T-helper 17 cell (primary cell): Measurements from ENCODE around the gene TNFAIP1. TPM values are rescaled to one million over a fixed set of nuclear protein-coding genes. Genes with fewer than 3 reads are reported as not detected.

Experiments used
- ATAC-seq: fragments of 150-1000 bp; cut with Tn5 transposase; 2 replicates; pipeline ENCODE4 v1.10.0; 2021; ENCODE audit warnings: mild to moderate bottlenecking, moderate library complexity
- DNase-seq, 3 donors: peaks; one replicate each; pipeline versions ENCODE4 v3.0.0 to v3.0.0-alpha.2; 2020 to 2021
- H3K9me3 ChIP-seq: one replicate; pipeline ENCODE4 v1.7.0; 2013; ENCODE audit warnings: low read length, mild to moderate bottlenecking; ENCODE audit not compliant: control insufficient read depth, poor library complexity, severe bottlenecking
- H3K27ac Mint-ChIP-seq: one replicate; pipeline ENCODE4 v1.8.0; 2022; ENCODE audit warnings: mild to moderate bottlenecking, moderate library complexity, mixed read lengths
- H3K27me3 Mint-ChIP-seq: one replicate; pipeline ENCODE4 v1.8.0; 2022; ENCODE audit warnings: mixed read lengths
- H3K36me3 Mint-ChIP-seq: one replicate; pipeline ENCODE4 v1.8.0; 2022; ENCODE audit warnings: low read depth, mixed read lengths
- H3K4me1 Mint-ChIP-seq: one replicate; pipeline ENCODE4 v1.8.0; 2022; ENCODE audit warnings: mild to moderate bottlenecking, mixed read lengths
- H3K4me3 Mint-ChIP-seq: one replicate; pipeline ENCODE4 v1.8.0; 2022; ENCODE audit warnings: mild to moderate bottlenecking, moderate library complexity, mixed read lengths
- total RNA-seq, 4 donors: library from RNA in 2 of 4; stranded (reverse) in 2 of 4; gene quantifications; one replicate each; pipeline ENCODE4 v1.2.3 and lab custom pipeline; 2022 to 2026

TNFAIP1 gene
- total RNA-seq, 2 donors from 2014 or later: 8.8 to 14.0 TPM

- Mint-ChIP-seq H3K36me3 (no peaks in the 10 kb centered on the region), H3K27ac (peak overlapping the region; percentile 77), H3K27me3 (peaks cover 6% of the 10 kb centered on the region), H3K4me3 (peak overlapping the region; percentile 90), H3K4me1 (peaks cover 19% of the 10 kb centered on the region)
- ATAC-seq (no peak), DNase-seq (no peak)
- H3K9me3 ChIP-seq: no peaks in the 10 kb centered on the region
Observed at GRCh38 chr17:28317099-28317965, 18.2 kb upstream of the TNFAIP1 start.

GRCh38 chr17:28317966-28318758 is 17.4 kb upstream of the TNFAIP1 start:
- Mint-ChIP-seq H3K36me3 (no peaks in the 10 kb centered on the region), H3K4me3 (peak overlapping the region; percentile 90), H3K27ac (peak overlapping the region; percentile 77), H3K27me3 (peaks cover 6% of the 10 kb centered on the region), H3K4me1 (peaks cover 19% of the 10 kb centered on the region)
- no peak for DNase-seq
- H3K9me3 ChIP-seq: no peaks in the 10 kb centered on the region
- no peak for ATAC-seq

GRCh38 chr17:28318759-28319597 is 16.6 kb upstream of the TNFAIP1 start, which contains the start of gene TMEM97:
TMEM97 (plus strand) TSS chr17:28319200; CDS start chr17:28319240, 40 bp downstream.
- H3K27ac Mint-ChIP-seq: peak within 1 kb of the TSS; percentile 77
- DNase-seq (peak; percentile 88 to 90 (median 88)), ATAC-seq (peak; percentile 99)
- H3K4me3 Mint-ChIP-seq: peak within 1 kb of the TSS; percentile 90
- H3K9me3 ChIP-seq: no peaks in the 10 kb centered on the region
- peaks cover 19% of the 10 kb centered on the region for H3K4me1 Mint-ChIP-seq
- H3K27me3 Mint-ChIP-seq: peaks cover 6% of the 10 kb centered on the region
- H3K36me3 Mint-ChIP-seq: no peaks in the 10 kb centered on the region

DNA sequence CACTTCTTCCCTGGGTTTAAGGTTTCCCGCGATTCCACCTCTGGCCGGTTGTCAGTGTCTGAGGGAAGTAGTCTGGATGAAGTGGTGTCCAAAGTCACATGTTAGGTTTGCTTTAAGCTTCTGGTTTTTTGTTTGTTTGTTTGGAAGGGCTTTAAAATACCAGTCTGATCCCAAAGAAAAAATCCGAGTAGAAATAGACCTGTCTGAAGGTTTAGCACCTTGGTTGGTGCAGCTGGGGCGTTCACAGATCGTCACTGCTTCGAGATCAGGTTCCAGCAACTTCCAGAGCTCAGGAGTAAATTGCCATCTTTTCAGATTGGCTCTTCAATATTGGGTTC is 16.0 kb upstream of the TNFAIP1 start:
- no peaks in the 10 kb centered on the region for H3K9me3 ChIP-seq
- ATAC-seq (no peak), DNase-seq (no peak)
- no peaks in the 10 kb centered on the region for H3K36me3 Mint-ChIP-seq
- peak overlapping the region; percentile 90 for H3K4me3 Mint-ChIP-seq
- H3K27me3 Mint-ChIP-seq: peaks cover 6% of the 10 kb centered on the region
- peak overlapping the region; percentile 77 for H3K27ac Mint-ChIP-seq
- peaks cover 19% of the 10 kb centered on the region for H3K4me1 Mint-ChIP-seq

GRCh38 chr17:28320215-28321061 is 15.1 kb upstream of the TNFAIP1 start:
- H3K9me3 ChIP-seq: no peaks in the 10 kb centered on the region
- peaks cover 6% of the 10 kb centered on the region for H3K27me3 Mint-ChIP-seq
- H3K4me3 Mint-ChIP-seq: peak overlapping the region; percentile 90
- H3K4me1 Mint-ChIP-seq: peaks cover 19% of the 10 kb centered on the region
- DNase-seq: no peak
- peak overlapping the region; percentile 77 for H3K27ac Mint-ChIP-seq
- no peaks in the 10 kb centered on the region for H3K36me3 Mint-ChIP-seq
- ATAC-seq: no peak

- H3K4me3 Mint-ChIP-seq: no peak overlapping the region
- DNase-seq (no peak), ATAC-seq (no peak)
- H3K27ac Mint-ChIP-seq: no peak overlapping the region
- no peaks in the 10 kb centered on the region for H3K27me3 Mint-ChIP-seq
- H3K9me3 ChIP-seq: no peaks in the 10 kb centered on the region
- H3K4me1 Mint-ChIP-seq: peaks cover 12% of the 10 kb centered on the region
- no peaks in the 10 kb centered on the region for H3K36me3 Mint-ChIP-seq
Observed at GRCh38 chr17:28324267-28324745, 11.3 kb upstream of the TNFAIP1 start.

DNA sequence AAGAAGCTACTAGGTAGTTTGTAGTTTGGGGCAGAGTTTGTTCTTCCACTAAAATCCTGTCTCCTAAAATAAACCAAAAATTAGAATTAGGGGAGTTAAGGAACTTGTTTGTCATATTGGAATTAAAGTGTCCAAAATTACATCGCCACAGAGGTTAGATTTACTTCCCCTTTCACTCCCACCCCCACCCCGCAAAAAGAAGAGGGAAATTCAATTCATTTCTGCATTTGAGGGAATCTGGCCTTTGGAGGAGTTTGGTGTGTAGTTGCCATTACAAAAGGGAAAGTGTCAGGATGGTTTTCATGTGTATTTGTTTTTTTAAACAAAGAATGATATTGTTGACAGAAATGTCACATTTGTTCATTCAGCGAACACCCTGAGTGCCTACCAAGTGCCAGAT is 10.8 kb upstream of the TNFAIP1 start:
- peaks cover 8% of the 10 kb centered on the region for H3K4me1 Mint-ChIP-seq

DNA sequence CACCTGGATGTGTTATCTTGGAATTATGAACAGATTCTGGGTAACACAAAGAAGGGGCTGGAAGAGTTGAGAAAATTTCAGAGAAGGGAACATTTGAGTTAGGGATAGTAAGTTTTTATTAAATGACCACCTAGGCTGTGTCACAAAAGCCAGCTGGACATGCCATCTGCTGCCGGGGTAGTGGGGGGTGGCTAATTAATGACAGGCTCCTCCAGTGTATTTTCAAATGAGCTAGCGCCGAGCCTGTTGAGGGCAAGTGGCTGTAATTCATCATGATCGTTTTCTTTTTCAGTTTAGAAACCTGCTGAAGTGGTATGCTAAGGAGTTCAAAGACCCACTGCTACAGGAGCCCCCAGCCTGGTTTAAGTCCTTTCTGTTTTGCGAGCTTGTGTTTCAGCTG is 10.3 kb upstream of the TNFAIP1 start:
- Mint-ChIP-seq H3K27me3 (no peaks in the 10 kb centered on the region), H3K4me1 (peaks cover 4% of the 10 kb centered on the region), H3K27ac (no peak overlapping the region), H3K4me3 (no peak overlapping the region), H3K36me3 (no peaks in the 10 kb centered on the region)
- H3K9me3 ChIP-seq: no peaks in the 10 kb centered on the region
- ATAC-seq: no peak
- no peak for DNase-seq

More for the DNA sequence above, 10.8 kb upstream of the TNFAIP1 start:
- H3K9me3 ChIP-seq: no peaks in the 10 kb centered on the region
- DNase-seq (no peak), ATAC-seq (no peak)
- Mint-ChIP-seq H3K36me3 (no peaks in the 10 kb centered on the region), H3K27ac (no peak overlapping the region), H3K4me3 (no peak overlapping the region), H3K27me3 (no peaks in the 10 kb centered on the region)

DNA sequence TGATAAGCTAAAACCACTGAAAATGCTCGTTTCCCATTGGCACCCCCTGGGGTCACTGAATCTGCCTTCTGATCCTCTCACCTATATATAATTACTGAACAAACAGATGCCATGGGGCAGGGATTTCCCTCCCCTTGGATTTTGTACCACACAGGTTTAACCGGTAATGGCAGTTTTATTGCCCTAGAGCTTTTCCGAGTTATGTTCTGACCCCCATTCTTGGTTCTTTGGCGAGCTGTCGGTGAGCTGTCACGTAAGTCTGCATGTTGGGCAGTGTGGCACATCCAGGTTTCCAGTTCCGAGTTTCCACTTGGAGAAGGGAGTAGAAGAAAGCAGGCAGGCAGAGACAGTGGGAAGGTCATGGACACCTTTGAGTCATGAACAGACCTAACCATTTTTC is 9.4 kb upstream of the TNFAIP1 start:
- H3K4me1 Mint-ChIP-seq: peaks cover 2% of the 10 kb centered on the region
- ATAC-seq: no peak

DNA sequence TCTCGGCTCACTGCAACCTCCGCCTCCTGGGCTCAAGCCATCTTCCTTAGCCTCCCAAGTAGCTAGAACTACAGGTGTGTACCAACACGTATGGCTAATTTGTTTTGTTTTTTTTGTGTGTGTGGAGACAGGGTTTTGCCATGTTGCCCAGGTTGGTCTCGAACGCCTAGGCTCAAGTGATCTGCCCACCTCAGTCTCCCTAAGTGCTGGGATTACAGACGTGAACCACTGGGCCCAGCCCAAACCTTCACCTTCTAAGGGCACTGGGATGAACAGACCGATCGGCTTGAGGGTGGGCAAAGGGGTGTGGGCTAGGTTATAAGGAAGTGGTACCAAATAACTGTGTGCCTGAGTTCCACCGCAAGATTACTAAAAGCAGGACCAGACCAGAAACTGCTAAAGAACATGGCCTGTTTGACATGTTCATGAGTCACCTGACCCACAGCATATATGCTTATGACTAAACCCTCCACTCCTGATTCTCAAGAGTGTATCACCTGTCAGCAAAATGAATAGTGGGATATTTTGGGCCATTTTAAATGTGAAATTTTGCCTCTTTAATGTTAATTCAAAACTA is 8.4 kb upstream of the TNFAIP1 start:
- H3K36me3 Mint-ChIP-seq: peaks cover 2% of the 10 kb centered on the region
- H3K9me3 ChIP-seq: no peaks in the 10 kb centered on the region
- no peaks in the 10 kb centered on the region for H3K4me1 Mint-ChIP-seq
- DNase-seq (no peak), ATAC-seq (no peak)
- H3K4me3 Mint-ChIP-seq: no peak overlapping the region
- no peak overlapping the region for H3K27ac Mint-ChIP-seq
- no peaks in the 10 kb centered on the region for H3K27me3 Mint-ChIP-seq

More for the DNA sequence above, 9.4 kb upstream of the TNFAIP1 start:
- no peaks in the 10 kb centered on the region for H3K9me3 ChIP-seq
- DNase-seq: no peak
- Mint-ChIP-seq H3K4me3 (no peak overlapping the region), H3K27me3 (no peaks in the 10 kb centered on the region), H3K27ac (no peak overlapping the region), H3K36me3 (no peaks in the 10 kb centered on the region)

DNA sequence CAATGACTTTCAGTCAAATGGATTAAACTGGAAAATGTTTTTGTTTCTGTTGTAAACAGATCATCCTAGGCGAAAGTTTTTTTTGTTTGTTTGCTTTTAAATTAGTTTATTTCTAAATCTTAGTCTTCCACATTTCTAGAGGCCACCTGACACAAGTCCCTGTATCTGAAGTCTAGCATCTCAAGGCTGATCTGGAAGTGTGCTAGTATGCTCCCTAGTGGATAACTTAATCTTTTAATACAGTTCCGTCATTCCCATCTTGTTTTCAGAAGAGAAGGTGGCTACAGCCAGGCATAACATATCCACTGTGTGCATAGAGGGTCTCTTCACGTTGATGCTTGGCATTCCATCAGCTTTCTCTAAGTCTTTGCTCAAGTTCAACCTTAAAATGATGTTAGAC is 7.9 kb upstream of the TNFAIP1 start:
- H3K36me3 Mint-ChIP-seq: peaks cover 4% of the 10 kb centered on the region
- H3K9me3 ChIP-seq: no peaks in the 10 kb centered on the region
- ATAC-seq (no peak), DNase-seq (no peak)
- peaks cover 2% of the 10 kb centered on the region for H3K4me1 Mint-ChIP-seq
- H3K27me3 Mint-ChIP-seq: no peaks in the 10 kb centered on the region
- H3K27ac Mint-ChIP-seq: no peak overlapping the region
- H3K4me3 Mint-ChIP-seq: no peak overlapping the region

DNA sequence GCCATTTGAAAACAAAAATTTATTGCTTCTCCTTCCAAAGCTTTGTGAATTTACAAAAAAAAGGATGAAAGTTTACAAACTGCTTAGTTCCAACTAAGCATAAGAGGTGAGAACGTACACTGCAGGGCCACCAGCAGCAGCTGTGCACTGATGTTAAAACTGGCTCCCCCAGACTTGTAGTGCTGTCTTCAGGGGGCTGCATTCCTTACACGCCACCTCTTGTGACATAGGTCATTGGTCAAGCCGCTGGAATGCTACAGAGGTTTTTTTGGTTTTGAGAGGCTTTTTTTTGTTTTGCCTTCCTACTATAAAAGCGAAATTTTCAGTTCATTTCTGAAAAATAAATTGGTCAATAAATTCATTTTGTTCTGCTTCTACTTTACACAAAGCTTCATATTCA is 7.2 kb upstream of the TNFAIP1 start:
- no peak overlapping the region for H3K4me3 Mint-ChIP-seq
- H3K27me3 Mint-ChIP-seq: no peaks in the 10 kb centered on the region
- no peaks in the 10 kb centered on the region for H3K9me3 ChIP-seq
- H3K4me1 Mint-ChIP-seq: peaks cover 3% of the 10 kb centered on the region
- H3K36me3 Mint-ChIP-seq: peaks cover 4% of the 10 kb centered on the region
- no peak overlapping the region for H3K27ac Mint-ChIP-seq
- DNase-seq: no peak
- ATAC-seq: no peak
